Loucy (cell line): ENCODE measurements around the gene HSBP1L1.

Source experiments
- H2AFZ ChIP-seq: fragments of 200-600 bp; sonication (generic); 2 replicates; pipeline ENCODE4 v1.6.0; 2016; ENCODE audit warnings: antibody characterized with exemption, mild to moderate bottlenecking, low read length, moderate library complexity
- H3F3A ChIP-seq: fragments of 200-600 bp; 2 replicates; pipeline ENCODE4 v1.6.0; 2016; ENCODE audit warnings: antibody characterized with exemption, low read depth, mild to moderate bottlenecking
- H3K27me3 ChIP-seq: fragments of 200-600 bp; sonication (generic); 2 replicates; pipeline ENCODE4 v1.6.1; 2014; ENCODE audit warnings: low read length, mild to moderate bottlenecking; ENCODE audit not compliant: insufficient read depth, poor library complexity, severe bottlenecking
- H3K36me3 ChIP-seq: fragments of 200-600 bp; sonication (generic); 2 replicates; pipeline ENCODE4 v1.6.1; 2016; ENCODE audit warnings: low read length; ENCODE audit not compliant: insufficient read depth
- H3K4me1 ChIP-seq: fragments of 200-600 bp; sonication (generic); 2 replicates; pipeline ENCODE4 v1.5.1; 2014; ENCODE audit warnings: low read length, mild to moderate bottlenecking; ENCODE audit not compliant: insufficient read depth, poor library complexity, severe bottlenecking
- H3K4me2 ChIP-seq: fragments of 200-600 bp; sonication (generic); 2 replicates; pipeline ENCODE4 v1.6.0; 2014; ENCODE audit warnings: antibody characterized with exemption, low read length, low read depth, mild to moderate bottlenecking; ENCODE audit not compliant: poor library complexity, severe bottlenecking
- H3K4me3 ChIP-seq: fragments of 200-600 bp; sonication (generic); 2 replicates; pipeline ENCODE4 v1.5.1; 2014; ENCODE audit warnings: low read length, mild to moderate bottlenecking, mixed read lengths; ENCODE audit not compliant: poor library complexity, severe bottlenecking
- H3K79me2 ChIP-seq: fragments of 200-600 bp; sonication (generic); 2 replicates; pipeline ENCODE4 v1.6.1; 2014; ENCODE audit warnings: low read length; ENCODE audit not compliant: insufficient read depth
- H3K9ac ChIP-seq: fragments of 200-600 bp; sonication (generic); 2 replicates; pipeline ENCODE4 v1.6.0; 2014; ENCODE audit warnings: mild to moderate bottlenecking, low read depth, low read length, moderate library complexity; ENCODE audit not compliant: poor library complexity, severe bottlenecking
- H3K9me2 ChIP-seq: fragments of 200-600 bp; sonication (generic); replicated peaks from 2 replicates; pipeline ENCODE4 v1.6.1; 2016; ENCODE audit warnings: low read depth, low read length, mixed read lengths
- H3K9me3 ChIP-seq: fragments of 200-600 bp; sonication (generic); 2 replicates; pipeline ENCODE4 v1.6.1; 2014; ENCODE audit warnings: mild to moderate bottlenecking, antibody characterized with exemption, low read length, low read depth; ENCODE audit not compliant: insufficient read depth
- H4K20me1 ChIP-seq: fragments of 200-600 bp; sonication (generic); 2 replicates; pipeline ENCODE4 v1.6.0; 2014; ENCODE audit warnings: antibody characterized with exemption, low read length, mild to moderate bottlenecking; ENCODE audit not compliant: insufficient read depth, poor library complexity, severe bottlenecking
- EZH2phosphoT487 ChIP-seq: fragments of 200-600 bp; IDR thresholded peaks from 2 replicates; pipeline ENCODE4 v1.6.1; 2018; ENCODE audit warnings: antibody characterized with exemption, mild to moderate bottlenecking, moderate library complexity, borderline replicate concordance
- TF ChIP-seq, protein P1 (sequence below): fragments of 200-600 bp; sonication (generic); conservative IDR thresholded peaks from 2 replicates; pipeline ENCODE4 v1.5.1; 2014; ENCODE audit warnings: mild to moderate bottlenecking, antibody characterized with exemption, low read length

The HSBP1L1 gene

DNA sequence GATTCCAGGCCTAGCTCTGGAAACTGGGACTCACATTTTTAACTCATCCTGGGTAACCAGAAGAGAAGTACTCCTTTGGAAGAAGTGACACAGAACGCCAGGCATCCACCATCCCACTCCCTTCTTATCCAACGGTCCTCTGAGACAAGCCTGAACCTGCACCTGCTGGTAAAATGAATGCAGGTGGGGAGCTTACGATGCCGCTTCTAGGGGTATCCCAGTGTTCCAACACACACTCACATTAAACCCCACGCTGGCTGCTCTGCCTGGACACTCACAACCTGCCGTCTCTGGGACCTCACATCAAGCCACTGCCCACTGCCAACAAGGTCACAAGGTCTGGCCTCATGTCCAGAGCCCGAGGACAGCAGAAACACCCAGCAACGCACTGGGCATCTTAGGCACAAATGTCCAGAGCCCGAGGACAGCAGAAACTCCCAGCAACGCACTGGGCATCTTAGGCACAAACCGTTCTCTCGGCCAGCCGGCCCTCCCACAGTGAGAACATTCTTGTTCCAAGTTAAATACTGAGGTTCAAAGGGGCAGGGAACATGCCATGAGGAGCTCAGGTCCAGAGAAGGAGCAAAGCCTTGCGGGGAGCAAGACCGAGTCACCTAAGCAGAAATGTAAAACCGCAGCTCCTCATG is 22.8 kb upstream of the HSBP1L1 start:
- H4K20me1 ChIP-seq, result peaks cover 13% of the 10 kb centered on the region
- no peaks in the 10 kb centered on the region for H3K9me2 ChIP-seq
- no peak overlapping the region for H3K4me2 ChIP-seq
- no peak overlapping the region for H3K9ac ChIP-seq
- no peaks in the 10 kb centered on the region for H3K27me3 ChIP-seq
- H2AFZ ChIP-seq, result no peak overlapping the region
- peaks cover 27% of the 10 kb centered on the region; the same call in 1 of the 2 replicates for H3K36me3 ChIP-seq
- H3F3A ChIP-seq, result no peaks in the 10 kb centered on the region
- H3K4me3 ChIP-seq, result no peak overlapping the region
- H3K4me1 ChIP-seq, result peaks cover 14% of the 10 kb centered on the region
- TF ChIP-seq, protein P1, sequence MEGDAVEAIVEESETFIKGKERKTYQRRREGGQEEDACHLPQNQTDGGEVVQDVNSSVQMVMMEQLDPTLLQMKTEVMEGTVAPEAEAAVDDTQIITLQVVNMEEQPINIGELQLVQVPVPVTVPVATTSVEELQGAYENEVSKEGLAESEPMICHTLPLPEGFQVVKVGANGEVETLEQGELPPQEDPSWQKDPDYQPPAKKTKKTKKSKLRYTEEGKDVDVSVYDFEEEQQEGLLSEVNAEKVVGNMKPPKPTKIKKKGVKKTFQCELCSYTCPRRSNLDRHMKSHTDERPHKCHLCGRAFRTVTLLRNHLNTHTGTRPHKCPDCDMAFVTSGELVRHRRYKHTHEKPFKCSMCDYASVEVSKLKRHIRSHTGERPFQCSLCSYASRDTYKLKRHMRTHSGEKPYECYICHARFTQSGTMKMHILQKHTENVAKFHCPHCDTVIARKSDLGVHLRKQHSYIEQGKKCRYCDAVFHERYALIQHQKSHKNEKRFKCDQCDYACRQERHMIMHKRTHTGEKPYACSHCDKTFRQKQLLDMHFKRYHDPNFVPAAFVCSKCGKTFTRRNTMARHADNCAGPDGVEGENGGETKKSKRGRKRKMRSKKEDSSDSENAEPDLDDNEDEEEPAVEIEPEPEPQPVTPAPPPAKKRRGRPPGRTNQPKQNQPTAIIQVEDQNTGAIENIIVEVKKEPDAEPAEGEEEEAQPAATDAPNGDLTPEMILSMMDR, result no peak
- TF ChIP-seq EZH2phosphoT487, result no peak
- H3K9me3 ChIP-seq, result no peaks in the 10 kb centered on the region
- peaks cover 53% of the 10 kb centered on the region for H3K79me2 ChIP-seq

DNA sequence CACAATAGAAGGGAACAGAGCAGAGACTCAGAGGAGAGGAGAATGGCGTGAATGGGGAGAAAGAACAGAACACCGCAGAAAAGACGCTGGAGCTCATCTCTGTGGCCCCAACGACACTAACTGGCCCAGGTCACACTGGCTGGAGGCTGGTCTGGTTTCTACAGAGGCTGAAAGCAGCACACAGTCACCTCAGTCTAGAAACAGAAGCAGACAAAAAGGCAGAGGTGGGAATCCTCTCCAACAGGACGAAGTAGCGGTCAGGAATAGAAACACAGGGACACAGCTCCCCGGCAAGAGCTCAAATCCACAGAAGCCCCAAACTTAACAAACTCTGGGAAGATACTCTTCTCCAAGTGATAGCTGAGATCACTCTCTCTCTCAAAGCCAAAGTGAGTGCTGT is 22.2 kb upstream of the HSBP1L1 start:
- H3K36me3 ChIP-seq, result peaks cover 21% of the 10 kb centered on the region; the same call in 1 of the 2 replicates
- no peak overlapping the region for H3K4me3 ChIP-seq
- H2AFZ ChIP-seq, result no peak overlapping the region
- peaks cover 13% of the 10 kb centered on the region for H4K20me1 ChIP-seq
- no peaks in the 10 kb centered on the region for H3K27me3 ChIP-seq
- peaks cover 52% of the 10 kb centered on the region for H3K79me2 ChIP-seq
- TF ChIP-seq, protein P1, result no peak
- no peak for TF ChIP-seq EZH2phosphoT487
- H3K9me2 ChIP-seq, result no peaks in the 10 kb centered on the region
- no peak overlapping the region for H3K4me2 ChIP-seq
- H3K9me3 ChIP-seq, result no peaks in the 10 kb centered on the region
- no peak overlapping the region for H3K9ac ChIP-seq
- H3F3A ChIP-seq, result no peaks in the 10 kb centered on the region
- H3K4me1 ChIP-seq, result peaks cover 16% of the 10 kb centered on the region

DNA sequence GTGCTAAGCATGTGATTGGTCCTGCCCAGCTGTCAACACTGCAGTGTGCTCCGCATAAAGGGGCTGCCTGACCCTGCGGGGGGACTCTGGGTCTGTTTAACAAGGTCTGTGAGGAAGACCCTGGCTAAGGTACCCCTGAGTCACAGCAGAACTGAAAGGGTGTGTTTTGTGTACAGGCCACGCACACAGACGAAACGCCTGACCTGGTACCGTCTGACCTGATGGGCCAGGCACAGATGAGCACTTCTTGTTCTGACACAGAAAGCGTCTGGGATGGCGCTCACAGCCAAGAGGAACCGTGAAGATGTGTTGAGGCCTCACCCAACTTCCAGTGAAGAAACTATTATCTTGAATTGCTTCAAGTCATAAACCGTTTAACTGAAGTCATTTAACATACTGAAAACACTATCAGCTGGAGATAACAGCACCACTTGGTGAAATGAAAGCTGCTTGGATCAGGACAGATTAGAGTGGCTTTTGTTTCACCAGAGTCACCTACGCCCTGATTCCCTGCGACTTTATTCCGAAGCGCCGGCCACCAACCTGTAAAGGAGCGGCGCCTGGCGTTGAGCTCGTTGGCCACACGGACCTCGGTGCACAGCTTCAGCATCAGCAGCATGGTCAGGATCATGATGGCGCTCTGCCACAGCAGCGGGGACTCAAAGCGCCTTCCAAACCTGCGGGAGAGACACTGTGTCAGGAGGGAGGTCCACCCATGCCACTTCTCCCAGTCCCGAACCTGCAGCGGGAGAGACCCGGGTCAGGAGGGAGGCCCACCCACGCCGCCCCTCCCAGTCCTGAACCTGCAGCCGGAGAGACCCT is 21.4 kb upstream of the HSBP1L1 start:
- peaks cover 22% of the 10 kb centered on the region for H3K4me1 ChIP-seq
- H3K79me2 ChIP-seq, result peaks cover 50% of the 10 kb centered on the region
- peaks cover 13% of the 10 kb centered on the region for H4K20me1 ChIP-seq
- no peak for TF ChIP-seq EZH2phosphoT487
- TF ChIP-seq, protein P1, result no peak
- H3F3A ChIP-seq, result no peaks in the 10 kb centered on the region
- H3K9me3 ChIP-seq, result no peaks in the 10 kb centered on the region
- no peak overlapping the region for H3K9ac ChIP-seq
- H3K4me2 ChIP-seq, result no peak overlapping the region
- no peaks in the 10 kb centered on the region for H3K9me2 ChIP-seq
- no peaks in the 10 kb centered on the region for H3K27me3 ChIP-seq
- peaks cover 17% of the 10 kb centered on the region; the same call in 1 of the 2 replicates for H3K36me3 ChIP-seq
- H2AFZ ChIP-seq, result no peak overlapping the region
- H3K4me3 ChIP-seq, result no peak overlapping the region
